ENCODE results near the gene TRIM2. TPM values are rescaled to one million over a fixed set of nuclear protein-coding genes. Genes with fewer than 3 reads are reported as not detected.
A peak's percentile ranks its signal among the peaks of the same experiment; 100 is the strongest.

TRIM2 gene
- total and polyA plus RNA-seq, 2 experiments from 2014 or later = 32.0 to 82.1 TPM

DNA sequence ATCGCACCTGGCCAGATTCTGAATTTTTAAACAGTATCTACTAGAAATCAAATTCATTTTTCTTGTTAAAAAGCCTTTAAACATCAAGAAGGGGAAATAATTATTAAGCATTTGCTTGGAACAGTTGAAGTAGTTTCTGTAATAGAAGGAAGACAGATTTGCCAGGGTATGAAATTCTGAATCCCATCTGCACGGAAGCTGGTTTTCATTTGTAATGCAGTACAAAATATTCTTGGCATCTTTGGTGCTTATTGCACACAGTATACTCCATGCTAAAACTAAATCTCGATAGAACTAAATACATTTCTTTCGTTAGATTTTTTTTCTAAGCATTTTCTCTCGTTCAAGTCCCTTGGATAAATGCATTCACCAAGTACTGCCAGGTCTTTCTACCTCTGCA, 25.3 kb downstream of the TRIM2 start:
- Histone ChIP-seq H3K9me2 (replicated peaks; ENCODE audit: insufficient read depth) (no peaks in the 10 kb centered on the region), H3K27me3 (no peaks in the 10 kb centered on the region), H3K4me2 (no peak overlapping the region), H3K79me2 (peaks cover 94% of the 10 kb centered on the region), H3K27ac (no peak overlapping the region), H4K20me1 (ENCODE audit: insufficient read depth, poor library complexity, severe bottlenecking) (peaks cover 49% of the 10 kb centered on the region), H3K4me1 (ENCODE audit: insufficient read depth) (peaks cover under 1% of the 10 kb centered on the region), H3K4me3 (no peak overlapping the region), H2AFZ (no peak overlapping the region), H3K36me3 (replicated peaks; ENCODE audit: insufficient read depth, low read depth) (no peaks in the 10 kb centered on the region), H3K9me3 (ENCODE audit: low read depth) (no peaks in the 10 kb centered on the region)
- 95% methylated on average over 5 of the region's 5 CpGs for WGBS (ENCODE audit: low lambda C conversion rate, missing lambda C conversion rate)
- TF ChIP-seq, protein P1, sequence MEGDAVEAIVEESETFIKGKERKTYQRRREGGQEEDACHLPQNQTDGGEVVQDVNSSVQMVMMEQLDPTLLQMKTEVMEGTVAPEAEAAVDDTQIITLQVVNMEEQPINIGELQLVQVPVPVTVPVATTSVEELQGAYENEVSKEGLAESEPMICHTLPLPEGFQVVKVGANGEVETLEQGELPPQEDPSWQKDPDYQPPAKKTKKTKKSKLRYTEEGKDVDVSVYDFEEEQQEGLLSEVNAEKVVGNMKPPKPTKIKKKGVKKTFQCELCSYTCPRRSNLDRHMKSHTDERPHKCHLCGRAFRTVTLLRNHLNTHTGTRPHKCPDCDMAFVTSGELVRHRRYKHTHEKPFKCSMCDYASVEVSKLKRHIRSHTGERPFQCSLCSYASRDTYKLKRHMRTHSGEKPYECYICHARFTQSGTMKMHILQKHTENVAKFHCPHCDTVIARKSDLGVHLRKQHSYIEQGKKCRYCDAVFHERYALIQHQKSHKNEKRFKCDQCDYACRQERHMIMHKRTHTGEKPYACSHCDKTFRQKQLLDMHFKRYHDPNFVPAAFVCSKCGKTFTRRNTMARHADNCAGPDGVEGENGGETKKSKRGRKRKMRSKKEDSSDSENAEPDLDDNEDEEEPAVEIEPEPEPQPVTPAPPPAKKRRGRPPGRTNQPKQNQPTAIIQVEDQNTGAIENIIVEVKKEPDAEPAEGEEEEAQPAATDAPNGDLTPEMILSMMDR (IDR thresholded peaks at IDR 0.05; ENCODE audit: poor library complexity) = no peak
- TF ChIP-seq EZH2phosphoT487 (IDR thresholded peaks at IDR 0.05; ENCODE audit: low read depth, severe bottlenecking, unreplicated experiment) (no peak), EZH2 (IDR thresholded peaks at IDR 0.05; ENCODE audit: borderline replicate concordance) (no peak)
- DNase-seq (ENCODE audit: low spot score) = no peak

DNA sequence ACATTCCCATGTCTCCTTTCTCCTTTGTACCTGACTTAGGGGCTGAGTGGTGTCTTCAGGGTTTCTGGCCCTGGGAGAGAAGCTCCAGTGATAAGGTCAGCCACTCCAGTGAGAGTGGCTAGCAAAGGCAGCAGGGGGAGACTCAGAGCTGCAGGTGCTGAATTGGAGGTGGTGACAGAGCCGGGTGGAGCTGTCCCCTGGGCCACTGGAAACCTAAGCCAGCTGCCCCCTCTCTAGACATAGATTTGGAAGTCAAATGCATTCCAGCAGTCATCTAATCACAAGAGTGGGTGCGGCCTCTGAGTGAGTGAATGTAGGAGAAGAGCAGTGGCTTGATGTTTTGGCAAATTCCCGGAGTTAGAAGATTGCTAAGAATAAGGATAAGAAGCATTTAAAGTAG, 28.5 kb downstream of the TRIM2 start:
- Histone ChIP-seq H3K4me3 (no peak overlapping the region), H4K20me1 (ENCODE audit: insufficient read depth, poor library complexity, severe bottlenecking) (peaks cover 43% of the 10 kb centered on the region), H3K9me3 (ENCODE audit: low read depth) (no peaks in the 10 kb centered on the region), H3K27ac (peak overlapping the region; percentile 69), H3K4me2 (no peak overlapping the region), H3K79me2 (peaks cover 94% of the 10 kb centered on the region), H2AFZ (no peak overlapping the region), H3K27me3 (no peaks in the 10 kb centered on the region), H3K36me3 (replicated peaks; ENCODE audit: insufficient read depth, low read depth) (no peaks in the 10 kb centered on the region), H3K4me1 (ENCODE audit: insufficient read depth) (no peaks in the 10 kb centered on the region), H3K9me2 (replicated peaks; ENCODE audit: insufficient read depth) (no peaks in the 10 kb centered on the region)
- no peak for TF ChIP-seq EZH2phosphoT487 (IDR thresholded peaks at IDR 0.05; ENCODE audit: low read depth, severe bottlenecking, unreplicated experiment)
- TF ChIP-seq, protein P1 (IDR thresholded peaks at IDR 0.05; ENCODE audit: poor library complexity) = peak; percentile 30
- peak; percentile 43 for DNase-seq (ENCODE audit: low spot score)
- 58% methylated on average over 3 of the region's 3 CpGs for WGBS (ENCODE audit: low lambda C conversion rate, missing lambda C conversion rate)

DNA sequence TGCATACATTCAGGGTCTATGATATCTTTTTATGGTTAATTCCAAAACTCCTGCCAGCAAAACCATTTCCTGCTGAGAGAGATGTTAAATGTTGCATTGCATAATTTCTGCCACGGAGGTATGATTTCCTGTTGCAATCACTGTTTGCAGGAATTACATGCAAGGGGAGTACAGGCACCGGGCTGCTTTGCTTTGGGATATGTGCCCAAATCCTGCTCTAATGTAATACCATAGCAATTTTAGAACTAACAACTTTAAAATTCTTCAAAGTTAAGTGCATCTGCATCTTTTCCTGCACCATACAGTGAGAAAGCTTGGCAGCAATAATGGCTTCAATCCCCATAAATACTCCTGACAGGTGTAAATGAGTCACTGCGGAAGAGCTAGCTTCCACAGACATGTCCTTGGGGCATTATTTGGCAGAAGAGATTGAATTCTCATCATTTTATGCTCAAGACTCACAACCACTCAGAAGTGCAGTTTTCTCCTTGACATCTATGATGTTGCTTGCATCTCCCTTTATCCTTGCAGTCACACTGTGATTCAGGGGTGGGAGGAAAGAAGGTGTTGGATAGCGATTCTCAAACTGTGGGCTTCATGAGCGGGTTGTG, 29.6 kb downstream of the TRIM2 start:
- no peaks in the 10 kb centered on the region for H3K27me3 ChIP-seq
- peaks cover 94% of the 10 kb centered on the region for H3K79me2 ChIP-seq
- H3K9me2 ChIP-seq (replicated peaks; ENCODE audit: insufficient read depth) = no peaks in the 10 kb centered on the region
- H4K20me1 ChIP-seq (ENCODE audit: insufficient read depth, poor library complexity, severe bottlenecking) = peaks cover 35% of the 10 kb centered on the region
- H3K27ac ChIP-seq = peak overlapping the region; percentile 69
- H3K9me3 ChIP-seq (ENCODE audit: low read depth) = no peaks in the 10 kb centered on the region
- no peak overlapping the region for H3K4me3 ChIP-seq
- 52% methylated on average over 5 of the region's 5 CpGs for WGBS (ENCODE audit: low lambda C conversion rate, missing lambda C conversion rate)
- no peak for TF ChIP-seq EZH2 (IDR thresholded peaks at IDR 0.05; ENCODE audit: borderline replicate concordance)
- TF ChIP-seq, protein P1 (IDR thresholded peaks at IDR 0.05; ENCODE audit: poor library complexity) = no peak
- TF ChIP-seq EZH2phosphoT487 (IDR thresholded peaks at IDR 0.05; ENCODE audit: low read depth, severe bottlenecking, unreplicated experiment) = no peak
- DNase-seq (ENCODE audit: low spot score) = peak; percentile 33
- no peak overlapping the region for H2AFZ ChIP-seq
- H3K4me1 ChIP-seq (ENCODE audit: insufficient read depth) = no peaks in the 10 kb centered on the region
- H3K4me2 ChIP-seq = peak overlapping the region; percentile 23
- H3K36me3 ChIP-seq (replicated peaks; ENCODE audit: insufficient read depth, low read depth) = no peaks in the 10 kb centered on the region
